Measurements from ENCODE around the gene CDC42BPA. TPM values are rescaled to one million over a fixed set of nuclear protein-coding genes. Genes with fewer than 3 reads are reported as not detected.
"Not testable (repeated sequence)": the region's sequence is repeated elsewhere in the genome, so short reads cannot be mapped to it uniquely, and the experiment has no call there.

Gene CDC42BPA
- total and polyA plus RNA-seq, 11 donors = 9.8 to 33.8 (median 29.7) TPM

- H3K27ac ChIP-seq = no peak overlapping the region
- TF ChIP-seq POLR2A (IDR thresholded peaks at IDR 0.05) (no peak), CTCF (IDR thresholded peaks at IDR 0.05) (no peak)
Observed at GRCh38 chr1:226960256-226960655, 358.0 kb downstream of the CDC42BPA start.

GRCh38 chr1:226958300-226958699 is 360.0 kb downstream of the CDC42BPA start:
- intact Hi-C loops (cut with DNase I) = no loop called here
- WGBS, 4 donors = 80 to 89% (median 84%) methylated on average over 11 to 13 of the region's 13 CpGs
- H3K27me3 ChIP-seq = no peaks in the 10 kb centered on the region
- peaks cover 0 to 10% (median 0%) of the 10 kb centered on the region in 9 donors for H3K36me3 ChIP-seq
- TF ChIP-seq CTCF (IDR thresholded peaks at IDR 0.05) (no peak), POLR2A (IDR thresholded peaks at IDR 0.05) (no peak)
- H3K9me3 ChIP-seq = no peaks in the 10 kb centered on the region
- DNase-seq (no peak), ATAC-seq (peak in 1 of 4 donors; percentile 8)
- peaks cover 0 to 68% (median 19%) of the 10 kb centered on the region in 12 donors for H3K4me1 ChIP-seq
- H3K27ac ChIP-seq = peak overlapping the region in 10 of 12 donors; percentile 0 to 78 (median 62)
- H3K4me3 ChIP-seq = peak overlapping the region in 1 of 12 donors; percentile 7

More at GRCh38 chr1:226960256-226960655, 358.0 kb downstream of the CDC42BPA start:
- Histone ChIP-seq H3K4me3 (no peak overlapping the region), H3K4me1 (peaks cover 0 to 68% (median 20%) of the 10 kb centered on the region in 12 donors), H3K27me3 (no peaks in the 10 kb centered on the region), H3K36me3 (peaks cover 0 to 19% (median 10%) of the 10 kb centered on the region in 9 donors), H3K9me3 (no peaks in the 10 kb centered on the region)
- intact Hi-C loops (cut with DNase I) = no loop called here
- WGBS, 4 donors = 80 to 85% (median 82%) methylated on average over 5 of the region's 5 CpGs
- no peak for ATAC-seq
- no peak for DNase-seq

GRCh38 chr1:226957714-226958113 is 360.6 kb downstream of the CDC42BPA start:
- Histone ChIP-seq H3K4me3 (peak overlapping the region in 1 of 12 donors; percentile 7), H3K27ac (peak overlapping the region in 11 of 12 donors; percentile 0 to 78 (median 58)), H3K9me3 (no peaks in the 10 kb centered on the region), H3K4me1 (peaks cover 0 to 68% (median 16%) of the 10 kb centered on the region in 12 donors), H3K27me3 (no peaks in the 10 kb centered on the region), H3K36me3 (peaks cover 0 to 4% (median 0%) of the 10 kb centered on the region in 9 donors)
- ATAC-seq = peak in 3 of 4 donors; percentile 44 to 68 (median 60)
- WGBS, 4 donors = 58 to 79% (median 69%) methylated on average over 11 of the region's 11 CpGs
- peak in 1 of 12 donors; percentile 14 for TF ChIP-seq CTCF (IDR thresholded peaks at IDR 0.05)
- no peak for TF ChIP-seq POLR2A (IDR thresholded peaks at IDR 0.05)
- intact Hi-C loops (cut with DNase I) = no loop called here
- no peak for DNase-seq

GRCh38 chr1:226956942-226957713 is 361.2 kb downstream of the CDC42BPA start:
- Histone ChIP-seq H3K4me1 (peaks cover 0 to 67% (median 16%) of the 10 kb centered on the region in 12 donors), H3K9me3 (no peaks in the 10 kb centered on the region), H3K4me3 (peak overlapping the region in 1 of 12 donors; percentile 8), H3K27ac (peak overlapping the region in 11 of 12 donors; percentile 0 to 78 (median 58)), H3K36me3 (peaks cover 0 to 3% (median 0%) of the 10 kb centered on the region in 9 donors), H3K27me3 (no peaks in the 10 kb centered on the region)
- TF ChIP-seq CTCF (IDR thresholded peaks at IDR 0.05) (no peak), POLR2A (IDR thresholded peaks at IDR 0.05) (no peak)
- intact Hi-C loops (cut with DNase I) = no loop called here
- DNase-seq (no peak), ATAC-seq (peak; percentile 9 to 53 (median 42))
- 70 to 82% (median 82%) methylated on average over 6 of the region's 6 CpGs for WGBS, 4 donors

GRCh38 chr1:226955857-226956256 is 362.4 kb downstream of the CDC42BPA start:
- H3K4me1 ChIP-seq = peaks cover 0 to 61% (median 23%) of the 10 kb centered on the region in 12 donors
- not testable (repeated sequence) for ATAC-seq
- WGBS, 4 donors = 95 to 100% (median 98%) methylated on average over 2 of the region's 2 CpGs

More at GRCh38 chr1:226955857-226956256, 362.4 kb downstream of the CDC42BPA start:
- H3K36me3 ChIP-seq; H3K27ac ChIP-seq; H3K27me3 ChIP-seq; intact Hi-C loops (cut with DNase I); H3K4me3 ChIP-seq; H3K9me3 ChIP-seq; DNase-seq: not testable (repeated sequence)
